GM19467 (cell line): ENCODE results near the gene NUB1.

ENCODE experiments used
- ATAC-seq: cut with Tn5 transposase; IDR thresholded peaks from one replicate; pipeline ENCODE4 v1.9.1; 2021; ENCODE audit warnings: mild to moderate bottlenecking, moderate library complexity; ENCODE audit not compliant: unreplicated experiment

The NUB1 gene

GRCh38 chr7:151343516-151343915 lies 1.9 kb downstream of the NUB1 start:
- ATAC-seq: no peak

GRCh38 chr7:151345576-151346469 lies 4.2 kb downstream of the NUB1 start:
- no peak for ATAC-seq

- no peak for ATAC-seq
These were observed 4.8 kb downstream of the NUB1 start for GRCh38 chr7:151346470-151346769.

- no peak for ATAC-seq
These were observed 5.6 kb downstream of the NUB1 start for GRCh38 chr7:151347200-151347599.

- no peak for ATAC-seq
These were observed 7.4 kb downstream of the NUB1 start for GRCh38 chr7:151348970-151349369.

GRCh38 chr7:151349507-151349853 lies 7.9 kb downstream of the NUB1 start:
- ATAC-seq: peak; percentile 41

GRCh38 chr7:151351027-151351426 lies 9.4 kb downstream of the NUB1 start:
- ATAC-seq: no peak

GRCh38 chr7:151351967-151352366 lies 10.4 kb downstream of the NUB1 start:
- no peak for ATAC-seq

GRCh38 chr7:151352512-151352911 lies 10.9 kb downstream of the NUB1 start:
- ATAC-seq: no peak

- ATAC-seq: no peak
These were observed 19.8 kb downstream of the NUB1 start for GRCh38 chr7:151361193-151361959.

- no peak for ATAC-seq
These were observed 21.6 kb downstream of the NUB1 start for GRCh38 chr7:151363182-151363581.

GRCh38 chr7:151366166-151366879 lies 24.7 kb downstream of the NUB1 start:
- no peak for ATAC-seq

GRCh38 chr7:151366880-151367222 lies 25.2 kb downstream of the NUB1 start:
- no peak for ATAC-seq

- no peak for ATAC-seq
These were observed 25.7 kb downstream of the NUB1 start for GRCh38 chr7:151367284-151367683.

- ATAC-seq: peak; percentile 97
These were observed 26.5 kb downstream of the NUB1 start for GRCh38 chr7:151368136-151368571.

GRCh38 chr7:151371266-151371665 lies 29.7 kb downstream of the NUB1 start:
- no peak for ATAC-seq

- ATAC-seq: no peak
These were observed 31.1 kb downstream of the NUB1 start for GRCh38 chr7:151372612-151373265.

GRCh38 chr7:151373599-151373998 lies 32.0 kb downstream of the NUB1 start:
- ATAC-seq: no peak

- ATAC-seq: no peak
These were observed 32.5 kb downstream of the NUB1 start for GRCh38 chr7:151374139-151374538.

- no peak for ATAC-seq
These were observed 33.1 kb downstream of the NUB1 start for GRCh38 chr7:151374726-151375125.

- ATAC-seq: no peak
These were observed 34.1 kb downstream of the NUB1 start for GRCh38 chr7:151375530-151376217.
